Measurements from ENCODE around the gene RAB6A. TPM values are rescaled to one million over a fixed set of nuclear protein-coding genes. Genes with fewer than 3 reads are reported as not detected.

The RAB6A gene
- total RNA-seq, 1 experiment from 2014 or later = 121 TPM

GRCh38 chr11:73717136-73717535 lies 43.7 kb downstream of the RAB6A start:
- no peaks in the 10 kb centered on the region for H3K9me3 ChIP-seq (ENCODE audit: control insufficient read depth in 1 of 2, insufficient read depth in 1 of 2, low read depth in 1 of 2, low read length in 2 of 2)
- peaks cover 7 to 14% of the 10 kb centered on the region in 2 experiments; a peak in 3 of 4 replicates for H3K36me3 ChIP-seq (ENCODE audit: control insufficient read depth in 1 of 2, insufficient read depth in 2 of 2, low read length in 2 of 2)
- H3K79me2 ChIP-seq (ENCODE audit: insufficient read depth, low read length) = 0 out of 2 replicates have a peak, but pooled peaks cover 5% of the 10 kb centered on the region
- ChIA-PET POLR2A (interaction anchor here (0.5 kb wide), 1 partner anchor 27 kb away, joined by 4 read pairs; no protein-coding TSS in a partner anchor), RAD21 (ENCODE audit: low non-redundant PET in 1 of 2, low total read pairs in 2 of 2, uncharacterized antibody in 2 of 2, unreplicated experiment in 2 of 2) (no interaction called here), CTCF (no interaction called here)
- no peaks in the 10 kb centered on the region for H3K27me3 ChIP-seq (ENCODE audit: insufficient read depth, low read length)
- no peak overlapping the region for H3K27ac ChIP-seq (ENCODE audit: low read depth, low read length)
- intact Hi-C loops (cut with micrococcal nuclease) = no loop called here
- H3K9me2 ChIP-seq (ENCODE audit: insufficient read depth) = no peaks in the 10 kb centered on the region
- TF ChIP-seq EZH2phosphoT487 (IDR thresholded peaks at IDR 0.05; ENCODE audit: borderline replicate concordance) (no peak), MAX (IDR thresholded peaks at IDR 0.05) (no peak), CBX3 (IDR thresholded peaks at IDR 0.05; ENCODE audit: low read depth) (no peak), CTCF (IDR thresholded peaks at IDR 0.05 in 2 of 3, conservative IDR thresholded peaks at IDR 0.05 in 1 of 3; ENCODE audit: borderline replicate concordance in 1 of 3, insufficient read depth in 1 of 3, low read depth in 2 of 3, low read length in 2 of 3) (no peak), JUND (IDR thresholded peaks at IDR 0.05) (no peak), YY1 (IDR thresholded peaks at IDR 0.05; ENCODE audit: extremely low read depth, insufficient replicate concordance, low read depth, low read length) (no peak), SRF (IDR thresholded peaks at IDR 0.05; ENCODE audit: low read depth) (no peak), ATF3 (IDR thresholded peaks at IDR 0.05) (no peak), POLR2A (IDR thresholded peaks at IDR 0.05; ENCODE audit: borderline replicate concordance, extremely low read depth, insufficient read depth, insufficient read length) (no peak), SP1 (IDR thresholded peaks at IDR 0.05; ENCODE audit: low read depth) (no peak), ELF1 (IDR thresholded peaks at IDR 0.05; ENCODE audit: borderline replicate concordance, low read depth) (no peak), RAD21 (IDR thresholded peaks at IDR 0.05; ENCODE audit: low read depth) (no peak), TCF7L2 (IDR thresholded peaks at IDR 0.05; ENCODE audit: borderline replicate concordance, extremely low read depth, insufficient read depth, insufficient read length) (no peak), POLR2AphosphoS5 (IDR thresholded peaks at IDR 0.05; ENCODE audit: low read depth, low read length) (no peak), CEBPB (IDR thresholded peaks at IDR 0.05; ENCODE audit: low read depth) (no peak), ZNF274 (IDR thresholded peaks at IDR 0.05; ENCODE audit: low read depth, low read length) (no peak), ZBTB33 (IDR thresholded peaks at IDR 0.05; ENCODE audit: extremely low read depth, insufficient replicate concordance, low read length) (no peak), SIN3A (IDR thresholded peaks at IDR 0.05; ENCODE audit: low read depth) (no peak), FOSL1 (IDR thresholded peaks at IDR 0.05; ENCODE audit: low read depth) (no peak), REST (IDR thresholded peaks at IDR 0.05; ENCODE audit: low read depth) (no peak)
- H4K20me1 ChIP-seq (ENCODE audit: insufficient read depth) = no peaks in the 10 kb centered on the region; the same call in 1 of the 2 replicates
- no peak overlapping the region for H3K9ac ChIP-seq (ENCODE audit: low read length)
- DNase-seq (ENCODE audit: low read depth, low spot score) = no peak
- BruUV-seq (replicated peaks) = no TSS peak
- no peak overlapping the region for H3K4me2 ChIP-seq (ENCODE audit: low read length)
- H3K4me1 ChIP-seq (ENCODE audit: control insufficient read depth in 1 of 2, insufficient read depth in 2 of 2, low read length in 2 of 2) = no peaks in the 10 kb centered on the region
- no peak overlapping the region for H3K4me3 ChIP-seq (replicated peaks in 1 of 2; ENCODE audit: low read depth in 1 of 2, low read length in 2 of 2)
- ATAC-seq = no peak
- H2AFZ ChIP-seq (ENCODE audit: low read depth, low read length, poor library complexity, severe bottlenecking) = no peak overlapping the region
